ENCODE measurements around the gene ZDHHC14.

- TF ChIP-seq, protein P1, sequence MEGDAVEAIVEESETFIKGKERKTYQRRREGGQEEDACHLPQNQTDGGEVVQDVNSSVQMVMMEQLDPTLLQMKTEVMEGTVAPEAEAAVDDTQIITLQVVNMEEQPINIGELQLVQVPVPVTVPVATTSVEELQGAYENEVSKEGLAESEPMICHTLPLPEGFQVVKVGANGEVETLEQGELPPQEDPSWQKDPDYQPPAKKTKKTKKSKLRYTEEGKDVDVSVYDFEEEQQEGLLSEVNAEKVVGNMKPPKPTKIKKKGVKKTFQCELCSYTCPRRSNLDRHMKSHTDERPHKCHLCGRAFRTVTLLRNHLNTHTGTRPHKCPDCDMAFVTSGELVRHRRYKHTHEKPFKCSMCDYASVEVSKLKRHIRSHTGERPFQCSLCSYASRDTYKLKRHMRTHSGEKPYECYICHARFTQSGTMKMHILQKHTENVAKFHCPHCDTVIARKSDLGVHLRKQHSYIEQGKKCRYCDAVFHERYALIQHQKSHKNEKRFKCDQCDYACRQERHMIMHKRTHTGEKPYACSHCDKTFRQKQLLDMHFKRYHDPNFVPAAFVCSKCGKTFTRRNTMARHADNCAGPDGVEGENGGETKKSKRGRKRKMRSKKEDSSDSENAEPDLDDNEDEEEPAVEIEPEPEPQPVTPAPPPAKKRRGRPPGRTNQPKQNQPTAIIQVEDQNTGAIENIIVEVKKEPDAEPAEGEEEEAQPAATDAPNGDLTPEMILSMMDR (IDR thresholded peaks at IDR 0.05): no peak
- no peak for TF ChIP-seq POLR2A (IDR thresholded peaks at IDR 0.05)
These were observed 22.7 kb upstream of the ZDHHC14 start for GRCh38 chr6:157358287-157358686.

All from body of pancreas (tissue), 4 donors.